Neural progenitor cell (in vitro differentiated cells): Measurements from ENCODE around the gene TMEM87B. TPM values are rescaled to one million over a fixed set of nuclear protein-coding genes. Genes with fewer than 3 reads are reported as not detected.

Experiments used
- DNase-seq: peaks from one replicate; pipeline ENCODE4 v3.0.0-alpha.2; 2016; ENCODE audit warnings: low spot score
- H2AFZ ChIP-seq: fragments of 200-600 bp; sonication (generic); replicated peaks from 2 replicates; pipeline ENCODE4 v1.6.1; 2016; ENCODE audit warnings: antibody characterized with exemption
- H3F3A ChIP-seq: fragments of 200-600 bp; sonication (generic); 2 replicates; pipeline ENCODE4 v1.6.1; 2016; ENCODE audit warnings: antibody characterized with exemption, low read depth
- H3K27ac ChIP-seq: fragments of 200-600 bp; sonication (generic); 2 replicates; pipeline ENCODE4 v1.5.1; 2016; ENCODE audit warnings: mild to moderate bottlenecking
- H3K27me3 ChIP-seq: fragments of 200-600 bp; sonication (generic); 2 replicates; pipeline ENCODE4 v1.6.1; 2016; ENCODE audit warnings: mild to moderate bottlenecking, moderate library complexity
- H3K36me3 ChIP-seq: fragments of 200-600 bp; sonication (generic); 2 replicates; pipeline ENCODE4 v1.5.1; 2016
- H3K4me1 ChIP-seq: fragments of 200-600 bp; sonication (generic); 2 replicates; pipeline ENCODE4 v1.6.1; 2016; ENCODE audit warnings: mixed run types
- H3K4me2 ChIP-seq: fragments of 200-600 bp; sonication (generic); 2 replicates; pipeline ENCODE4 v1.6.1; 2016
- H3K4me3 ChIP-seq: fragments of 200-600 bp; sonication (generic); 2 replicates; pipeline ENCODE4 v1.5.1; 2016
- H3K79me2 ChIP-seq: fragments of 200-600 bp; sonication (generic); 2 replicates; pipeline ENCODE4 v1.6.1; 2016; ENCODE audit warnings: low read depth
- H3K9ac ChIP-seq: fragments of 200-600 bp; sonication (generic); 2 replicates; pipeline ENCODE4 v1.6.1; 2016
- H3K9me3 ChIP-seq: fragments of 200-600 bp; sonication (generic); 2 replicates; pipeline ENCODE4 v1.5.1; 2016; ENCODE audit warnings: low read depth
- H4K20me1 ChIP-seq: fragments of 200-600 bp; sonication (generic); 2 replicates; pipeline ENCODE4 v1.6.1; 2016; ENCODE audit warnings: low read depth
- H3K27ac Mint-ChIP-seq: 3 replicates; pipeline ENCODE4 v1.8.0; 2021; ENCODE audit warnings: mixed read lengths
- H3K27me3 Mint-ChIP-seq: 2 replicates; pipeline ENCODE4 v1.8.0; 2022; ENCODE audit warnings: low read depth, mild to moderate bottlenecking, inconsistent platforms, moderate library complexity, mixed read lengths; ENCODE audit not compliant: insufficient read depth
- H3K36me3 Mint-ChIP-seq: 3 replicates; pipeline ENCODE4 v1.8.0; 2021; ENCODE audit warnings: mixed read lengths
- H3K4me1 Mint-ChIP-seq: 3 replicates; pipeline ENCODE4 v1.8.0; 2021; ENCODE audit warnings: mixed read lengths
- H3K4me3 Mint-ChIP-seq: 3 replicates; pipeline ENCODE4 v1.8.0; 2021; ENCODE audit warnings: mild to moderate bottlenecking, moderate library complexity, mixed read lengths
- H3K9me3 Mint-ChIP-seq: 3 replicates; pipeline ENCODE4 v1.8.0; 2020; ENCODE audit warnings: mixed read lengths
- EZH2 ChIP-seq: fragments of 200-600 bp; sonication (generic); IDR thresholded peaks from 2 replicates; pipeline ENCODE4 v1.6.1; 2017; ENCODE audit warnings: antibody characterized with exemption, mild to moderate bottlenecking, moderate library complexity
- EZH2phosphoT487 ChIP-seq: fragments of 200-600 bp; sonication (generic); IDR thresholded peaks from 2 replicates; pipeline ENCODE4 v1.6.1; 2017; ENCODE audit warnings: antibody characterized with exemption
- total RNA-seq: library from RNA; depleted of rRNA; stranded (reverse); fragments of >200 nt; gene quantifications from 2 replicates; pipeline ENCODE4 v1.2.3, GENCODE V29; 2015; ENCODE audit warnings: low replicate concordance
- TF ChIP-seq, protein P1 (sequence below): fragments of 200-600 bp; sonication (generic); IDR thresholded peaks from 2 replicates; pipeline ENCODE4 v1.5.1; 2017; ENCODE audit warnings: antibody characterized with exemption, mild to moderate bottlenecking

Gene TMEM87B
- total RNA-seq, 1 donor from 2014 or later = 34.4 TPM

GRCh38 chr2:112134120-112134519 lies 79.1 kb downstream of the TMEM87B start:
- Mint-ChIP-seq H3K4me3 (no peak overlapping the region), H3K4me1 (peaks cover 13% of the 10 kb centered on the region), H3K27me3 (no peaks in the 10 kb centered on the region), H3K9me3 (peaks cover 8% of the 10 kb centered on the region), H3K27ac (no peak overlapping the region), H3K36me3 (no peaks in the 10 kb centered on the region)
- Histone ChIP-seq H3K27me3 (peaks cover 24% of the 10 kb centered on the region), H3K9ac (no peak overlapping the region), H3K4me2 (no peak overlapping the region), H3K79me2 (no peaks in the 10 kb centered on the region), H3K27ac (no peak overlapping the region), H3F3A (peaks cover 9% of the 10 kb centered on the region), H3K4me3 (no peak overlapping the region), H3K9me3 (no peaks in the 10 kb centered on the region), H4K20me1 (no peaks in the 10 kb centered on the region), H3K4me1 (peaks cover 5% of the 10 kb centered on the region), H2AFZ (no peak overlapping the region), H3K36me3 (no peaks in the 10 kb centered on the region)
- TF ChIP-seq, protein P1, sequence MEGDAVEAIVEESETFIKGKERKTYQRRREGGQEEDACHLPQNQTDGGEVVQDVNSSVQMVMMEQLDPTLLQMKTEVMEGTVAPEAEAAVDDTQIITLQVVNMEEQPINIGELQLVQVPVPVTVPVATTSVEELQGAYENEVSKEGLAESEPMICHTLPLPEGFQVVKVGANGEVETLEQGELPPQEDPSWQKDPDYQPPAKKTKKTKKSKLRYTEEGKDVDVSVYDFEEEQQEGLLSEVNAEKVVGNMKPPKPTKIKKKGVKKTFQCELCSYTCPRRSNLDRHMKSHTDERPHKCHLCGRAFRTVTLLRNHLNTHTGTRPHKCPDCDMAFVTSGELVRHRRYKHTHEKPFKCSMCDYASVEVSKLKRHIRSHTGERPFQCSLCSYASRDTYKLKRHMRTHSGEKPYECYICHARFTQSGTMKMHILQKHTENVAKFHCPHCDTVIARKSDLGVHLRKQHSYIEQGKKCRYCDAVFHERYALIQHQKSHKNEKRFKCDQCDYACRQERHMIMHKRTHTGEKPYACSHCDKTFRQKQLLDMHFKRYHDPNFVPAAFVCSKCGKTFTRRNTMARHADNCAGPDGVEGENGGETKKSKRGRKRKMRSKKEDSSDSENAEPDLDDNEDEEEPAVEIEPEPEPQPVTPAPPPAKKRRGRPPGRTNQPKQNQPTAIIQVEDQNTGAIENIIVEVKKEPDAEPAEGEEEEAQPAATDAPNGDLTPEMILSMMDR = no peak
- no peak for TF ChIP-seq EZH2
- no peak for TF ChIP-seq EZH2phosphoT487
- DNase-seq = no peak

DNA sequence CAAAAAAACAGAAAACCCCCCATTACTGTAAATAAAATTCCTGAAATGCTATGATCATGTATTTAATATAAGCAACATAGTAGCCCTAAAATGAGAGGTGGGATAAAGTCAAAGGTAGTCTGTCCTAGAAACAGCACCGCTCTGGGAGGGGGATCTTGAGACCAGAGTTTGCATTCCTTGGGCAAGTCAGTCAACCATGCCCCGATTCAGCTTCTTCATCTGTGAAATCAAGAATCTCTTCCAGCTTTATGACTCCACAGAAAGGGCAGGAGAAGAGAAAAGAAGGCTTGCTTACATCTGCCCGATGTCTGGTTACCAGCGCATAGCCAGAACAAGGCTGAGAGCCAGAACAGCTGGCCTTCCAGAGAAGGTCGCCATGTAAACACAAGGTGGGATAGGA lies 81.0 kb downstream of the TMEM87B start:
- no peak overlapping the region for H3K27ac ChIP-seq
- peaks cover 13% of the 10 kb centered on the region for H3K4me1 ChIP-seq

DNA sequence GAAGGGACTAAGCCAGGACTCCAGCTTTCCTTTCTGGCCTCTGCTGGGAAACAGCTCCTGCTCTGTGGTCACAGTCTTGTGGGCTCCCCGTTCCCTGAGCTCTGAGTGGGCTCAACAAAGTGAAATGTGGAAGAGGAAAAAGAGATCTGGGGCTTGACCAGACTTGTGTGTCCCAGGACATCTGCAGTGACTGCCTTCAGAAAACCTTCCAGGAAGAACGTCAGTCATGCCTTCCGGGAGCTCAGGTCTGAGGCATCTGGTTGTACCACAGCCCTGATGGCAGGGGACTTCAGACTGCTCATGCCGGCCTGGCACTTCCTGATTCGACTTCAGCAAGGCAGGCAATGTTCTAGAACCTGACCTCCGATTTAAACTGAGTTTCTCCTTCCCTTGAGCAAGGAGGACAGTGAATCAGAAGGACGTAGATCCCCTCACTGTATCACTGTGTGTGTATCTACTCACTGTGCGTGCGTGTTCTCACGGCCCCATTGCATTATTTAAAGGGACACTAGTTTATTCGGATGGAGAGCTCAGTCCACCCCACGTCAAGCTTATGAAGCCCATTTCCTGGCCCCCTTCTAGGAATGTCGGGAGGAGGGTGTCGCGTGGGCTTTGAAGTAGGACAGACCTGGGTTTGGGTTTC lies 82.6 kb downstream of the TMEM87B start:
- Histone ChIP-seq H3K4me3 (peak overlapping the region; percentile 59), H3K27ac (no peak overlapping the region), H3K36me3 (peaks cover 4% of the 10 kb centered on the region), H3K4me2 (peak overlapping the region; percentile 89), H3K79me2 (peaks cover 22% of the 10 kb centered on the region), H2AFZ (peak overlapping the region; percentile 79), H3F3A (peaks cover 18% of the 10 kb centered on the region), H4K20me1 (peaks cover 18% of the 10 kb centered on the region), H3K27me3 (peaks cover 39% of the 10 kb centered on the region), H3K9ac (no peak overlapping the region), H3K9me3 (no peaks in the 10 kb centered on the region), H3K4me1 (peaks cover 15% of the 10 kb centered on the region)
- Mint-ChIP-seq H3K9me3 (peaks cover 3% of the 10 kb centered on the region), H3K27ac (peak overlapping the region; percentile 13), H3K27me3 (peaks cover 4% of the 10 kb centered on the region), H3K4me1 (peaks cover 24% of the 10 kb centered on the region), H3K4me3 (peak overlapping the region; percentile 81), H3K36me3 (peaks cover 14% of the 10 kb centered on the region)
- no peak for DNase-seq
- TF ChIP-seq, protein P1 = no peak
- TF ChIP-seq EZH2phosphoT487 (no peak), EZH2 (no peak)

More for the DNA sequence above, 81.0 kb downstream of the TMEM87B start:
- TF ChIP-seq, protein P1 = no peak
- TF ChIP-seq EZH2phosphoT487 (no peak), EZH2 (no peak)
- peak overlapping the region; percentile 54 for H3K27ac Mint-ChIP-seq
- H3K4me3 Mint-ChIP-seq = no peak overlapping the region
- H3K4me2 ChIP-seq = no peak overlapping the region
- peaks cover 18% of the 10 kb centered on the region for H3F3A ChIP-seq
- H3K9me3 ChIP-seq = no peaks in the 10 kb centered on the region
- H3K79me2 ChIP-seq = peaks cover 11% of the 10 kb centered on the region
- peaks cover 4% of the 10 kb centered on the region for H3K27me3 Mint-ChIP-seq
- H2AFZ ChIP-seq = no peak overlapping the region
- no peak for DNase-seq
- H3K4me3 ChIP-seq = no peak overlapping the region
- peaks cover 4% of the 10 kb centered on the region for H3K36me3 ChIP-seq
- peaks cover 4% of the 10 kb centered on the region for H3K9me3 Mint-ChIP-seq
- peaks cover 5% of the 10 kb centered on the region for H3K36me3 Mint-ChIP-seq
- peaks cover 22% of the 10 kb centered on the region for H3K4me1 Mint-ChIP-seq
- peaks cover 5% of the 10 kb centered on the region for H4K20me1 ChIP-seq
- H3K9ac ChIP-seq = no peak overlapping the region
- peaks cover 35% of the 10 kb centered on the region for H3K27me3 ChIP-seq
